Eye (tissue), 1 donor: ENCODE measurements around the gene HELB.
A peak's percentile ranks its signal among the peaks of the same experiment; 100 is the strongest.

Experiments
- DNase-seq: peaks from one replicate; pipeline ENCODE4 v3.0.0-alpha.2; 2015

The HELB gene

DNA sequence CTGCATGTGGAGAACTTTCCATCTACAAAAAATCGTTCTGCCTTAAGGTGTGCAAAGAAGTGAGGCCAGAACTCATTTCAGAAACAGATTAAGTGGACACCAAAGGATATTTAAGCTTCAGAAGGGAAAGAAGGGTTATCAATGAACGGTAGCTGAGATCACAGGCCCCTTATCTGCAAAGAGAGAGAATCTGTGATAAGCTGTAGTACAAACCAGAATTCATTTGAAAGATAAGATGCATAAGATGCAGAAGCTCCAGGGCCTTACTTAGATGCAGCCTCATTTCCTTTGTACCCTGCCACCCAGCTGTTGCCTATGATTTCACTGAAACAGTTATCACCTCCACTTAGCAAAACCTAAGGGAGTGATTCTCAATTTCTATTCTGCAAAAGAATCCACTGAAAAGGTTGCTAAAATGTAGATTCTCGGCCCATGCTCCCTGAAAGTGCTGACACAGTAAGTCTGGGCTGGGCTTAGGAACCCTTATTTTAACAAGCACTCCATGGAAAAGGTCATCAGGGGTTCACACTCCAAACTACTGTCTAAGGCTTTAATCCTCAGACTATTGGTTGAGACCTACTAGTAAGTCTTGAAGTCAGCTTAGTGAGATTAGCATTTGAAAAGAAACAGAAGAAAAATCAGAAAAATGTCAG, 64.8 kb downstream of the HELB start:
- DNase-seq, result peak; percentile 18

DNA sequence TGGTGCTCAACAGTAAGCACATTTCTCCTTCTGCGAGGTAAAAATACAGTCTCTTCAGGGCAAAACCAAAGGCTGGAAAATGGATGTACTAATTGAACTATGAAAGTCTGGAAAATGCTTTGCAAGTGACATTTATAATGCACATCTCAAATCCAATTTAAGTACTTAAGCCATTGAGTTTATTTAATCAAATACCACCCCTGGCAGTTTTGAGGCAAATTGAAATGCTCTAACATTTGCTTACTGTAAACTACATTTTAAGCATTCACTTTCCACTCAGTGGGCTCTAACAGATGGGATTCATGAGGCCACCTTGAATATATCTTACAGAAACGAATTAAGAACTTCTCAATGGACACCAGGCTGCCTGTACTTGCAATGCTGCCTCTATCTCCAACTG, 69.7 kb downstream of the HELB start:
- no peak for DNase-seq

DNA sequence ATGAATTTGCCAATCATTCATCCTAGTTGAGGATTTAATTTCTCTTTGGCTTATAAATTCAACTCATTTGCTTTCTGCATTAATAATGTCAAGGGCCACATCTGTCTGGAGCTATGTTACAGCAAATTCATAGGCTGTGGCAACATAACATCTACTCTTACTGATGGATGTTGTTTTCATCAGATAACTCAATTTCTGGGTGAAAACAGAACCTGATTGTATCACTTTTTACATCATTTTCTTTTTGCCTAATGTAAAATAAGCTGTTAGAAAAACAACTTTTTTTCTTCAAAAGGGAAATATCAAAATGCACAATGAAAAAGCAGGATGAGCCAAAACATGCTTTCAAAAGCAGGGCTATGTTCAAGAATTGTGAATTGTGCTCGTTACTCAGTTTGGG, 73.3 kb downstream of the HELB start:
- no peak for DNase-seq

DNA sequence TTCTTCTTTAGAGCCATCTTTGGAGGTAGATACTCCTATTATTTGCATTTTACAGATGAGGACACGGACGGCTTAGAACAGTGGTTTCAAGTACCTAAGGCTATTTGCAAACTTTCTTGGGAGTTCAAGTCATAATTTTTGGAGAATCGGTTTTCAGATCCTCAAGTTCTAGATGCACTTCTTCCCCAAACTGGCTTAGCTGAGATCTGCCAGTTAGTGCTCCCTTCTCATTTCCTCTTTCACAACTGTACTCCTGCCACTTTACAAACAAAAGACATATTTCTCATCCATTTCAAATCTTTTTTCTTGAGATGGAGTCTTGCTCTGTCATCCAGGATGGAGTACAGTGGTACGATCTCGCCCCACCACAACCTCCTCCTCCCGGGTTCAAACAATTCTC, 77.3 kb downstream of the HELB start:
- no peak for DNase-seq

DNA sequence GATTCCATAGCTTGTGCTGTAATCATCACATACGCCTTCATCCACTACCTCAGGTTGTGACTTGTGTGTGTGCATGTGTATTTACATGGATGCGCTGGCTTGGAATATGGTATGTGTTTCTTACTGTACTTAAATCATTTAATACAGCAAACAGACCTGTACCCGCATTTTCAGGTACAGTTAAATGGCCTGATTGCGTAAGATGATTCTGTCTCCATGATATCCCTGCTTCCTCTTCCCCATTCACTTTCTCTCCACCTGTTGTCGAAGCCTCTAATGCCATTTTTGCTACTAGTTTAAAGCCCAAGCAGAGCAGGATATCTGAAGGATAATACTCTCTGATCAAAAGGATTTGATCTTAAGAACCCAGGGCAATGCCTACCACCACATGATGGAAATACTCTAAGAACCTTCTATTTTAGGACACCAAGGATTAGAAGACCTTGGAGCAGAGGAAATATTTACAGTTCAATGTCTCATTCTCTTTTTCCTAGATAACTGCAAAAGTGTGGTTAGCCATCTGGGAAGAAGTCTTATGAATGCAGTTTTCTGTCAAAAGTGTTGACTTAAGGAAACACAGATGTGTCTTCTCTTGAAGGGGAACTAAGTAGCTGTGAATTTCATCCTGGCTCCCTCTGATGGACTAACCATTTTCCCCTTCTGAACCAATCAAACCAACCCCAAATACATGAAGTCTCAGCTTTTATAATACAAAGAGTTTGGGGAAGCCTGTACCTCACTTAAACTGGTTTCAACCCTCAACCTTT, 78.7 kb downstream of the HELB start:
- DNase-seq, result no peak

DNA sequence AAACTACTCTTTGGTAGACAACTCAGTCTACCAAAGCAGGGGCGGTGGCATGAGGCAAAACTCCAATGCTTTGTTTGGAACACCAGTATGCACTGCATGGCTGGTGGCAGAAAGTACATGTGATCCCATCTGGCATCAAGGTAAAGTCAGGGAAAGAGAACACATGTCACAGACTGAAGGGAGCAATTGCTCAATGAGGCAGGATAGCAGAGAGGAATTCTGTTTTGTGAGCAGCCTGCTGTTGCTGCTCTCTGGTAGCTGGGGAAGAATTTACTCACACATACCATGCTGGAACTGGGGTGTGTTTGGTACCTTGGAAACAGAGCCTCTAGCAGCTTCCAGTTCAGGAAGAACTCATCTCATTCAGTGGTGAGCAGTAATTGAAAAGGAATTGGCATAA, 84.8 kb downstream of the HELB start:
- DNase-seq, result no peak
